ENCODE results near the gene PLXNA2.

Gene PLXNA2

DNA sequence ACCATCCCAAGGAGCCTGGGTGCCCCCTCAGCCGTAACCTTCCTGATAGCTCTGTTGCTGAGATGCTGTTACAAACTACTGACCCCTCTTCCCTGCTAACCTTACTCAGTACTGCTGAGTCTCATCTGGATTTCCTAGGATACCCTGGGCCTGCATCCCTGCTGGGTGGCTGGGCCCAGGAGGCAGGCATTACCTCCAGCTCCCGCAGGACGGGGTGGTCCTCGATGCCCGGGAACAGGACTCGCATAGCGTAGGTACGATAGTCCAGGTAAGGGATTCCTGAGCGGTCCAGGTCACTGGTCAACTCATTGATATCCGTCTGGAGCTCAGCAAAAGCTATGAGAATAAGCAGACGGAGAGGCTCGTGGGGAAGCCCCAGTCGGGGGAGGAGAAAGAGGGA is 201.3 kb downstream of the PLXNA2 start:
- no peak for DNase-seq (ENCODE audit: extremely low read depth, low read depth)
- TF ChIP-seq, protein P1, sequence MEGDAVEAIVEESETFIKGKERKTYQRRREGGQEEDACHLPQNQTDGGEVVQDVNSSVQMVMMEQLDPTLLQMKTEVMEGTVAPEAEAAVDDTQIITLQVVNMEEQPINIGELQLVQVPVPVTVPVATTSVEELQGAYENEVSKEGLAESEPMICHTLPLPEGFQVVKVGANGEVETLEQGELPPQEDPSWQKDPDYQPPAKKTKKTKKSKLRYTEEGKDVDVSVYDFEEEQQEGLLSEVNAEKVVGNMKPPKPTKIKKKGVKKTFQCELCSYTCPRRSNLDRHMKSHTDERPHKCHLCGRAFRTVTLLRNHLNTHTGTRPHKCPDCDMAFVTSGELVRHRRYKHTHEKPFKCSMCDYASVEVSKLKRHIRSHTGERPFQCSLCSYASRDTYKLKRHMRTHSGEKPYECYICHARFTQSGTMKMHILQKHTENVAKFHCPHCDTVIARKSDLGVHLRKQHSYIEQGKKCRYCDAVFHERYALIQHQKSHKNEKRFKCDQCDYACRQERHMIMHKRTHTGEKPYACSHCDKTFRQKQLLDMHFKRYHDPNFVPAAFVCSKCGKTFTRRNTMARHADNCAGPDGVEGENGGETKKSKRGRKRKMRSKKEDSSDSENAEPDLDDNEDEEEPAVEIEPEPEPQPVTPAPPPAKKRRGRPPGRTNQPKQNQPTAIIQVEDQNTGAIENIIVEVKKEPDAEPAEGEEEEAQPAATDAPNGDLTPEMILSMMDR (IDR thresholded peaks at IDR 0.05; ENCODE audit: low read depth, low read length, missing control alignments): no peak
- no peak overlapping the region for H3K4me3 ChIP-seq (replicated peaks; ENCODE audit: low read depth, low read length)

DNA sequence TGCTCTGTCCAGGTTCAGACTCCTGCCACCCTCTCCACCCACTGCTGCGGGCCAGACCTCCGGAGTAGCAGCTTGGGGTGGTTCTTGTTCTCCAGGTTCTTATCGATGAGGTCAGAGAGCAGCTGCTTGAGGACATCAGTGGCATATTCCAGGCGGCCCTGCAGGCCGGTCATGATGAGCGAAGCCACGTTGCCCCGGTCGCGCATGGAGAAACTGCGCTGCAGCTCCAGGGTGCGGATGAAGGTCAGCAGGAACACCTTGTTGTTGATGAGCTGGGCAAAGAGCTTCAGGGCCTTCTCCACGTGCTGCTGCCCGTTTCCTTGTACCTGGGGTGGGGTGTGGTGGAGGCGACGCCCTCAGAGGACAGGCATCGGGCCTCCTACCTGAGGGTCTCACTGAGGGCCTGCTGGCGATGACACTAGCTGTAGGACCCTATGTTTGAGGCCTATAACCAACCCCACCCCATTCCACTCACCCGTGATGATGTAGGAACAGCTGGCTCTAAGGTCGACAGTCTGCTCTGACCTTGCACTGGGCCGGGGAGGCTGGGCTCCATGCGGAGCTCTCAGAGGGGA is 202.1 kb downstream of the PLXNA2 start:
- DNase-seq (ENCODE audit: extremely low read depth, low read depth): no peak
- TF ChIP-seq, protein P1 (IDR thresholded peaks at IDR 0.05; ENCODE audit: low read depth, low read length, missing control alignments): no peak
- no peak overlapping the region for H3K4me3 ChIP-seq (replicated peaks; ENCODE audit: low read depth, low read length)

DNA sequence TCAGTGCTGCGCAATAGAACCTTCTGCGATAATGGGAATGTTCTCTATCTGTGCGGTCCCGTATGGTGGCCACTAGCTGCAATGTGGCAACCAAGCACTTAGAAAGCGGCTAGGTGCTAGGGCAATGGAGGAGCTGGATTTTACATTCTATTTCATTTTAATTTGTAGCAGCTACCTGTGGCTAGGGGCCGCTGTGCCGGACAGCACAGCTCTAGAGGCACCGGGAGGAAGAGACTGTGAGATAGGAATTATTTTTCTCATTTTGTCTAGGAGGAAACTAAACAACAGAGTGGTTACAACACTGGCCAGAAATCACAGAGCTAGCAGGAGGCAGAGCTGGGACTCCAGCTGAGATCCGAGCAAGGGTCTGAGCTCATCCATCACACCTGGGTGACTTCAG is 202.7 kb downstream of the PLXNA2 start:
- DNase-seq (ENCODE audit: extremely low read depth, low read depth): no peak
- H3K4me3 ChIP-seq (replicated peaks; ENCODE audit: low read depth, low read length): no peak overlapping the region
- TF ChIP-seq, protein P1 (IDR thresholded peaks at IDR 0.05; ENCODE audit: low read depth, low read length, missing control alignments): no peak

DNA sequence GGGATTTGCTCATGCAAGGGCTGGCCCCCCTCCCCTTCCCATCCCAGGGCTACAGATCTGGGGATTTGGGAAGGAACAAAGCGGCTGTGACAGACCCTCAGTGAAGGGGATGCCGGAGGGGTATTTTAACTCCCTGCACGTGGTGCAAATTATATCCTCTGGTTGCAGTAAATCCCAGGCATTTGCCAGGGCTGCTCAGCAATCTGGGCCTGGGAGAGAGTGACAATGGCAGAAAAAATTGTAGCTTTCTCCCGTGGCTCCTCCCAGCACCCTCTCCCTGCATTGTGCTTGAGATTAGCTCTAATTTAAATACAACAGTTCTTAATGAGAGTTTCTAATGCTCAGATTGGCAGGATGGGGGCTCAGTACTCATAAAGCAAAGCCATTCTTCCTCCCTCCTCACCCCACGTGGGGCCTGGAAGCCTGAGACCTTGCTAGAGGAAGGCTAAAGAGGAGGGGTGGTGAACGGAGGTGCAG is 203.3 kb downstream of the PLXNA2 start:
- no peak for DNase-seq (ENCODE audit: extremely low read depth, low read depth)
- H3K4me3 ChIP-seq (replicated peaks; ENCODE audit: low read depth, low read length): no peak overlapping the region
- TF ChIP-seq, protein P1 (IDR thresholded peaks at IDR 0.05; ENCODE audit: low read depth, low read length, missing control alignments): no peak

DNA sequence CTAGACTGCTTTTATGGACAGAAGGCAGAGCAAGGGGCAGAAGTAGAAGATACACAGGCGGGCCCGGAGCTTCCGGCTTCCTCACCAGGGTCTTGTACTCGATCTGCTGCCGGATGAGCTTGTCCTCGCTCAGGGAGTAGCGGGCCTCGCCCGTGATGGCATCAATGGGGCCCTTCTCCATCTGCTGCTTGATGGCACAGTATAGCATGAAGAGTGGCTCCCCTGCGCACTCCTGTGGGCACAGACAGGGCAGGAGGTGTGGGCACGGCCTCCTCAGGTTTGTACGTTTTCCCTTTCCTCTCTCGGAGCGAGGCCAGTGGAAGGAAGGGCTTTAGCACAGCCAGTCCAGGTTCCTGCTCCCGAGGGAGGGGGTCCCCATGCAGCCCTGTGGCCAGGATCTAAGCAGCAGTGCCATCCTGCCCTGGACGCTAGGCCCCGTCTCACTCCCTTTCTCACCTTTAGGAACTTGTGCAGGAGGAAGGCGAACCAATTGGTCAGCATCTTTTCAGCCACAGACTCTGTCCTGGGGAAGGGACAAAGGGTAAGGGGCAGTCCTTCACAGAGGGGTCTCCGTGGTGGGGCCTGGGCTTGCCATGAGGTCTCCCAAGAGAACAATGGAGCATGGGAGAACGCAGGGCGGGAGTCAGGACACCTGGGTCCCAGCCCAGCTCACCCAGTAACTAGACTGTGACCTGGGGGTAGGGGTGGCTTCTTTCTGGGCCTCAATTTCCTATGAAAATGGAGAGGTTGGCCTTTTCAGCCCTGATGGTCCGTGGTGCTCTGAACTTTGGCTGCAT is 204.4 kb downstream of the PLXNA2 start:
- DNase-seq (ENCODE audit: extremely low read depth, low read depth): no peak
- TF ChIP-seq, protein P1 (IDR thresholded peaks at IDR 0.05; ENCODE audit: low read depth, low read length, missing control alignments): no peak
- H3K4me3 ChIP-seq (replicated peaks; ENCODE audit: low read depth, low read length): no peak overlapping the region

DNA sequence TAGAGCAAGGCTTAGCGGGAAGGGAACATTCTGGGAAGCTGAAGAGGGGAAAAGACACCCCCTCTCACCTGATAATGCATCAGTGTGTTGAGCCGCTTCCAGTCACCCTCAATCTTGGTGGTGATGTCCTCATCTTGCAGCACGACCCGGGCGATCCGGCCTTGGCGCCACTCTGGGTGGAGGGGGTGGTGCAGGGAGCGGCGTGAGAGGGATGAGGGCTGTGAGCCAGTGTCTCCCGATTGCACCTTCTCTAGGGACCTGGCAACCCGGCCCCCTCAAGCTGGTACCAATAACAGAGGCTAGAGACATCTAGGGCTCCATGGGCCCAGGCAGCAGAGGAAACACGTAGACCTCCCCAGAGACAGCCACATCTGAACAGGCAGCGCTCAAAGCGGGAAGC is 205.9 kb downstream of the PLXNA2 start:
- DNase-seq (ENCODE audit: extremely low read depth, low read depth): no peak
- TF ChIP-seq, protein P1 (IDR thresholded peaks at IDR 0.05; ENCODE audit: low read depth, low read length, missing control alignments): no peak
- H3K4me3 ChIP-seq (replicated peaks; ENCODE audit: low read depth, low read length): no peak overlapping the region

All from HFF-Myc (cell line).